Neural cell (in vitro differentiated cells): Measurements from ENCODE around the gene CDKL4. TPM values are rescaled to one million over a fixed set of nuclear protein-coding genes. Genes with fewer than 3 reads are reported as not detected.

Experiments used
- H2AFZ ChIP-seq: fragments of 200-600, 300-800 bp; sonication (generic), shearing (Covaris generic); 2 replicates; pipeline ENCODE4 v1.6.0; 2014; ENCODE audit warnings: low read depth, mild to moderate bottlenecking, antibody characterized with exemption, low read length, moderate library complexity
- H3F3A ChIP-seq: fragments of 200-600 bp; shearing (Covaris generic); 2 replicates; pipeline ENCODE4 v1.6.1; 2016; ENCODE audit warnings: mild to moderate bottlenecking, moderate library complexity, mixed read lengths, antibody characterized with exemption, low read length; ENCODE audit not compliant: insufficient read depth, poor library complexity, severe bottlenecking
- H3K27ac ChIP-seq: fragments of 200-600, 300-800 bp; sonication (generic), shearing (Covaris generic); 2 replicates; pipeline ENCODE4 v1.5.1; 2014; ENCODE audit warnings: mild to moderate bottlenecking, low read length, moderate library complexity
- H3K27me3 ChIP-seq: fragments of 300-800, 200-600 bp; sonication (generic), shearing (Covaris generic); 2 replicates; pipeline ENCODE4 v1.6.0; 2014; ENCODE audit warnings: mild to moderate bottlenecking, low read depth, low read length, moderate library complexity; ENCODE audit not compliant: insufficient read depth
- H3K36me3 ChIP-seq: fragments of 300-800, 200-600 bp; sonication (generic), shearing (Covaris generic); 2 replicates; pipeline ENCODE4 v1.5.1; 2014; ENCODE audit warnings: mild to moderate bottlenecking, antibody characterized with exemption, low read length, moderate library complexity; ENCODE audit not compliant: insufficient read depth
- H3K4me2 ChIP-seq: fragments of 300-800, 200-600 bp; sonication (generic), shearing (Covaris generic); 2 replicates; pipeline ENCODE4 v1.6.0; 2014; ENCODE audit warnings: mild to moderate bottlenecking, low read length
- H3K4me3 ChIP-seq: fragments of 300-800, 200-600 bp; sonication (generic), shearing (Covaris generic); 2 replicates; pipeline ENCODE4 v1.5.1; 2014; ENCODE audit warnings: mild to moderate bottlenecking, low read length, moderate library complexity
- H3K79me2 ChIP-seq: fragments of 200-600 bp; shearing (Covaris generic); replicated peaks from 2 replicates; pipeline ENCODE4 v1.6.0; 2014; ENCODE audit warnings: mild to moderate bottlenecking, low read length, moderate library complexity; ENCODE audit not compliant: insufficient read depth
- H3K9ac ChIP-seq: fragments of 300-800, 200-600 bp; sonication (generic), shearing (Covaris generic); 2 replicates; pipeline ENCODE4 v1.6.1; 2016; ENCODE audit warnings: mild to moderate bottlenecking, low read length, mixed read lengths
- H3K9me2 ChIP-seq: fragments of 200-600 bp; shearing (Covaris generic); 2 replicates; pipeline ENCODE4 v1.6.1; 2016; ENCODE audit warnings: mild to moderate bottlenecking, low read length, mixed read lengths; ENCODE audit not compliant: insufficient read depth
- H3K9me3 ChIP-seq: fragments of 200-600, 300-800 bp; sonication (generic), shearing (Covaris generic); 2 replicates; pipeline ENCODE4 v1.6.1; 2016; ENCODE audit warnings: mild to moderate bottlenecking, mixed run types, low read length, moderate library complexity, mixed read lengths
- H4K20me1 ChIP-seq: fragments of 200-600 bp; shearing (Covaris generic); 2 replicates; pipeline ENCODE4 v1.6.1; 2016; ENCODE audit warnings: mild to moderate bottlenecking, mixed run types; ENCODE audit not compliant: insufficient read depth
- CTCF ChIP-seq: fragments of 450-650 bp; IDR thresholded peaks from 2 replicates; pipeline ENCODE4 v1.5.1; 2014; ENCODE audit warnings: antibody characterized with exemption, mild to moderate bottlenecking, moderate library complexity; ENCODE audit not compliant: poor library complexity, severe bottlenecking
- EP300 ChIP-seq: fragments of 450-650 bp; conservative IDR thresholded peaks from 2 replicates; pipeline ENCODE4 v1.6.1; 2014; ENCODE audit warnings: antibody characterized with exemption, mild to moderate bottlenecking, moderate library complexity; ENCODE audit not compliant: poor library complexity, severe bottlenecking
- EZH2 ChIP-seq: fragments of 200-600, 300-800 bp; shearing (Covaris generic), sonication (generic); IDR thresholded peaks from 2 replicates; pipeline ENCODE4 v1.6.1; 2014; ENCODE audit warnings: antibody characterized with exemption, low read length, borderline replicate concordance, mild to moderate bottlenecking; ENCODE audit not compliant: insufficient read depth, poor library complexity, severe bottlenecking
- MXI1 ChIP-seq: fragments of 450-650 bp; conservative IDR thresholded peaks from 2 replicates; pipeline ENCODE4 v1.6.1; 2014; ENCODE audit warnings: antibody characterized with exemption, mild to moderate bottlenecking; ENCODE audit not compliant: poor library complexity, severe bottlenecking
- POLR2AphosphoS5 ChIP-seq: IDR thresholded peaks from 2 replicates; pipeline ENCODE4 v1.6.1; 2012
- RAD21 ChIP-seq: fragments of 450-650 bp; conservative IDR thresholded peaks from 2 replicates; pipeline ENCODE4 v1.6.1; 2014; ENCODE audit warnings: antibody characterized with exemption, mild to moderate bottlenecking, moderate library complexity
- REST ChIP-seq: IDR thresholded peaks from 2 replicates; pipeline ENCODE4 v1.6.1; 2012; ENCODE audit warnings: borderline replicate concordance
- SMC3 ChIP-seq: fragments of 450-650 bp; conservative IDR thresholded peaks from 2 replicates; pipeline ENCODE4 v1.6.1; 2014; ENCODE audit warnings: antibody characterized with exemption, mild to moderate bottlenecking, moderate library complexity; ENCODE audit not compliant: poor library complexity
- TAF1 ChIP-seq: IDR thresholded peaks from 2 replicates; pipeline ENCODE4 v1.6.1; 2012; ENCODE audit warnings: low read depth
- polyA plus RNA-seq: library from polyadenylated mRNA; depleted of rRNA; stranded (reverse); fragments of >200 nt; gene quantifications from 2 replicates; pipeline ENCODE4 v1.2.3, GENCODE V29; 2014

The CDKL4 gene
- polyA plus RNA-seq, 1 donor from 2014 or later: not detected

- Histone ChIP-seq H3F3A (no peaks in the 10 kb centered on the region), H3K9ac (no peak overlapping the region), H3K4me3 (no peak overlapping the region), H3K9me2 (no peaks in the 10 kb centered on the region), H3K27ac (no peak overlapping the region), H3K27me3 (no peaks in the 10 kb centered on the region), H3K79me2 (no peaks in the 10 kb centered on the region), H3K36me3 (no peaks in the 10 kb centered on the region), H4K20me1 (no peaks in the 10 kb centered on the region), H2AFZ (no peak overlapping the region), H3K4me2 (no peak overlapping the region), H3K9me3 (no peaks in the 10 kb centered on the region)
- no peak for TF ChIP-seq EP300
- TF ChIP-seq POLR2AphosphoS5: no peak
- TF ChIP-seq CTCF: no peak
- no peak for TF ChIP-seq RAD21
- no peak for TF ChIP-seq REST
- TF ChIP-seq MXI1: no peak
- no peak for TF ChIP-seq TAF1
- no peak for TF ChIP-seq EZH2
- TF ChIP-seq SMC3: no peak
Observed at GRCh38 chr2:39218391-39218790, 25.4 kb downstream of the CDKL4 start.

GRCh38 chr2:39217192-39217550, 26.6 kb downstream of the CDKL4 start:
- no peak overlapping the region for H2AFZ ChIP-seq
- H3K9me3 ChIP-seq: no peaks in the 10 kb centered on the region
- no peak overlapping the region for H3K4me2 ChIP-seq
- H3K27me3 ChIP-seq: no peaks in the 10 kb centered on the region
- H4K20me1 ChIP-seq: no peaks in the 10 kb centered on the region
- no peak overlapping the region for H3K27ac ChIP-seq
- H3K79me2 ChIP-seq: no peaks in the 10 kb centered on the region
- no peak overlapping the region for H3K4me3 ChIP-seq
- no peak overlapping the region for H3K9ac ChIP-seq
- no peaks in the 10 kb centered on the region for H3K36me3 ChIP-seq
- no peaks in the 10 kb centered on the region for H3F3A ChIP-seq
- TF ChIP-seq MXI1 (no peak), EZH2 (no peak), TAF1 (no peak), EP300 (no peak), POLR2AphosphoS5 (no peak), REST (no peak), RAD21 (no peak), SMC3 (no peak), CTCF (no peak)
- no peaks in the 10 kb centered on the region for H3K9me2 ChIP-seq
